ENCODE results near the gene KMT2A. TPM values are rescaled to one million over a fixed set of nuclear protein-coding genes. Genes with fewer than 3 reads are reported as not detected.

Gene KMT2A
- total RNA-seq = 78.8 and 86.3 TPM in 2 replicates
- long read RNA-seq, partial matches to known transcripts = 10 of 17 reads
- long read RNA-seq, other reads (novel, unspliced or antisense) = 6 of 17 reads

DNA sequence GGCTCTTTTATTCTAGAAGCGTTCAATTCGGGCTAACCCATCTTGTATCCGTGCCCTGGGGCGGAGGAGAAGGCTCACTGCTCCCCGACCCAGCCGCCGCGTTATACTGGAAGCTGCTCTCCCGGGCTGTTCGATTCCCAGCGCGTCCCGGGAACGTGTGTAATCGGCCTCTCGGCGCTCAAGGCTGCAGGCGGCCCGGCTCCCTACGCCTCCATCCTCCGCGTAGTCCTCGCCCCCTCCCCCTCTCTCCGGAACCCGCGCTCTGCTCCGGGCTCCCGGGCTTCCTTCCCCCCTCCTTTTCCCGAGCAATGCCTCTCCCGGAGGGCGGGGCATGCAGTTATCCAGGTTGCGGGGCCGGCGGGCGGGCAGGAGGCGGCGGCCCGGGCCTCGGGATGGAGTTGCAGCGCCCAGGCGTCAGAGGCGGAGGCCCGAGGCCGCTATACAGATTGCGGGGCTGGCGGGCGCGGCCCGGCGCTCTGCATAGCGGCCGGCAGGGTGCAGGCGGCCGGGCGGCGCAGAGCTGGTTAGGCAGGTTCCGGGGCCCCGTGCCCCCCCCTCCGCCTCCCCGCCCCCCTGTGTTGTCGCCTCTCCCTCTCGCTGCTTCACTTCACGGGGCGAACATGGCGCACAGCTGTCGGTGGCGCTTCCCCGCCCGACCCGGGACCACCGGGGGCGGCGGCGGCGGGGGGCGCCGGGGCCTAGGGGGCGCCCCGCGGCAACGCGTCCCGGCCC lies at the start of gene KMT2A:
Gene KMT2A, plus strand, starts transcription at position 600 of the 732 bp plus-strand sequence. Its CDS starts 21 bp downstream, at position 621.
- peak within 1 kb of the TSS; percentile 97 for H3K4me3 Mint-ChIP-seq
- peaks cover 69% of the 10 kb centered on the region for H3K4me1 Mint-ChIP-seq
- no peak for TF ChIP-seq CTCF (conservative IDR thresholded peaks at IDR 0.05)
- DNase-seq (ENCODE audit: low read depth, low spot score) = peak; percentile 99
- H3K27ac Mint-ChIP-seq (ENCODE audit: unreplicated experiment) = peak within 1 kb of the TSS; percentile 98
- no peaks in the 10 kb centered on the region for H3K9me3 Mint-ChIP-seq
- no peaks in the 10 kb centered on the region for H3K36me3 Mint-ChIP-seq (ENCODE audit: low read depth)
- no peaks in the 10 kb centered on the region for H3K27me3 Mint-ChIP-seq (ENCODE audit: low read depth)

- H3K4me3 Mint-ChIP-seq = no peak overlapping the region
- no peak for TF ChIP-seq CTCF (conservative IDR thresholded peaks at IDR 0.05)
- H3K27ac Mint-ChIP-seq (ENCODE audit: unreplicated experiment) = peak overlapping the region; percentile 32
- H3K4me1 Mint-ChIP-seq = peaks cover 7% of the 10 kb centered on the region
- DNase-seq (ENCODE audit: low read depth, low spot score) = no peak
- H3K36me3 Mint-ChIP-seq (ENCODE audit: low read depth) = no peaks in the 10 kb centered on the region
- no peaks in the 10 kb centered on the region for H3K27me3 Mint-ChIP-seq (ENCODE audit: low read depth)
- no peaks in the 10 kb centered on the region for H3K9me3 Mint-ChIP-seq
Observed at GRCh38 chr11:118396097-118396501, 40.2 kb upstream of the KMT2A start.

- no peak for DNase-seq (ENCODE audit: low read depth, low spot score)
- Mint-ChIP-seq H3K9me3 (no peaks in the 10 kb centered on the region), H3K36me3 (ENCODE audit: low read depth) (no peaks in the 10 kb centered on the region), H3K27me3 (ENCODE audit: low read depth) (no peaks in the 10 kb centered on the region), H3K4me3 (peak overlapping the region; percentile 31), H3K4me1 (peaks cover 15% of the 10 kb centered on the region), H3K27ac (ENCODE audit: unreplicated experiment) (no peak overlapping the region)
- no peak for TF ChIP-seq CTCF (conservative IDR thresholded peaks at IDR 0.05)
Observed at GRCh38 chr11:118397448-118397847, 38.8 kb upstream of the KMT2A start.

GRCh38 chr11:118398791-118399559 lies 37.3 kb upstream of the KMT2A start:
- Mint-ChIP-seq H3K27me3 (ENCODE audit: low read depth) (no peaks in the 10 kb centered on the region), H3K36me3 (ENCODE audit: low read depth) (no peaks in the 10 kb centered on the region)

More at GRCh38 chr11:118398791-118399559, 37.3 kb upstream of the KMT2A start:
- H3K9me3 Mint-ChIP-seq = no peaks in the 10 kb centered on the region
- TF ChIP-seq CTCF (conservative IDR thresholded peaks at IDR 0.05) = no peak
- peaks cover 21% of the 10 kb centered on the region for H3K4me1 Mint-ChIP-seq
- no peak overlapping the region for H3K27ac Mint-ChIP-seq (ENCODE audit: unreplicated experiment)
- H3K4me3 Mint-ChIP-seq = peak overlapping the region; percentile 96
- no peak for DNase-seq (ENCODE audit: low read depth, low spot score)
